HepG2 (cell line): ENCODE data around the gene FFAR4. TPM values are rescaled to one million over a fixed set of nuclear protein-coding genes. Genes with fewer than 3 reads are reported as not detected.
A peak's percentile ranks its signal among the peaks of the same experiment; 100 is the strongest.

Experiments
- CBX2 ChIP-seq, 2 experiments: fragments of 200-600 bp in 1 of 2; sonication (generic); formaldehyde crosslinking in 1 of 2; IDR thresholded peaks; 2 replicates each; pipeline versions ENCODE4 v1.7.0 to v1.8.1; 2018 to 2022; ENCODE audit warnings: low read depth in 2 of 2, low read length in 1 of 2, mild to moderate bottlenecking in 1 of 2, missing genetic modification reagents in 1 of 2
- CHD4 ChIP-seq: fragments of 200-600 bp; sonication (generic); IDR thresholded peaks from 2 replicates; pipeline ENCODE4 v1.7.0; 2017; ENCODE audit warnings: mild to moderate bottlenecking, low read length, borderline replicate concordance
- DBP ChIP-seq: sonication (generic); formaldehyde crosslinking; IDR thresholded peaks from 2 replicates; pipeline ENCODE4 v1.4.0; 2020; ENCODE audit warnings: missing genetic modification reagents; ENCODE audit errors: not compliant biosample characterization
- EEA1 ChIP-seq: sonication (generic); formaldehyde crosslinking; IDR thresholded peaks from 2 replicates; pipeline ENCODE4 v1.5.1; 2020; ENCODE audit warnings: mild to moderate bottlenecking, missing genetic modification reagents, borderline replicate concordance
- GFI1 ChIP-seq: sonication (generic); formaldehyde crosslinking; IDR thresholded peaks from 2 replicates; pipeline ENCODE4 v1.5.0; 2020; ENCODE audit warnings: missing genetic modification reagents, mild to moderate bottlenecking, borderline replicate concordance
- HDAC2 ChIP-seq: sonication (generic); formaldehyde crosslinking; IDR thresholded peaks from 2 replicates; pipeline ENCODE4 v1.4.0; 2020; ENCODE audit warnings: missing genetic modification reagents
- HIC2 ChIP-seq: sonication (generic); formaldehyde crosslinking; IDR thresholded peaks from 2 replicates; pipeline ENCODE4 v1.9.0; 2022; ENCODE audit warnings: low read depth, missing genetic modification reagents
- MEIS2 ChIP-seq: sonication (generic); formaldehyde crosslinking; IDR thresholded peaks from 2 replicates; pipeline ENCODE4 v1.9.0; 2021; ENCODE audit warnings: mild to moderate bottlenecking, missing genetic modification reagents
- MTF1 ChIP-seq: sonication (generic); formaldehyde crosslinking; IDR thresholded peaks from 2 replicates; pipeline ENCODE4 v1.5.0; 2020; ENCODE audit warnings: missing genetic modification reagents
- RBAK ChIP-seq: sonication (generic); formaldehyde crosslinking; IDR thresholded peaks from 2 replicates; pipeline ENCODE4 v1.5.1; 2020; ENCODE audit warnings: mild to moderate bottlenecking, missing genetic modification reagents
- SMC3 ChIP-seq: IDR thresholded peaks from 2 replicates; pipeline ENCODE4 v1.6.1; 2011; ENCODE audit warnings: low read length, improper control_type of control experiment
- SUZ12 ChIP-seq: fragments of 150-350 bp; IDR thresholded peaks from 2 replicates; pipeline ENCODE4 v1.6.1; 2014; ENCODE audit warnings: low read depth, low read length
- TARDBP ChIP-seq: sonication (generic); formaldehyde crosslinking; IDR thresholded peaks from 2 replicates; pipeline ENCODE4 v1.8.0; 2022; ENCODE audit warnings: mild to moderate bottlenecking, missing genetic modification reagents
- TCF12 ChIP-seq, 2 experiments: fragments of 450-650 bp in 1 of 2; sonication (generic) in 1 of 2; formaldehyde crosslinking in 1 of 2; IDR thresholded peaks; 2 replicates each; pipeline versions ENCODE4 v1.6.1 to v1.8.0; 2017 to 2022; ENCODE audit warnings: antibody characterized with exemption in 1 of 2, mild to moderate bottlenecking in 1 of 2, missing genetic modification reagents in 1 of 2, moderate library complexity in 1 of 2
- ZNF3 ChIP-seq: IDR thresholded peaks from 2 replicates; pipeline ENCODE4 v1.7.0; 2017; ENCODE audit warnings: inconsistent platforms
- ZNF562 ChIP-seq: sonication (generic); formaldehyde crosslinking; IDR thresholded peaks from 2 replicates; pipeline ENCODE4 v1.8.0; 2022; ENCODE audit warnings: missing genetic modification reagents, borderline replicate concordance
- ZNF567 ChIP-seq: sonication (generic); formaldehyde crosslinking; IDR thresholded peaks from 2 replicates; pipeline ENCODE4 v1.8.1; 2023; ENCODE audit warnings: mild to moderate bottlenecking, missing genetic modification reagents, borderline replicate concordance
- ZNF577 ChIP-seq: sonication (generic); formaldehyde crosslinking; IDR thresholded peaks from 2 replicates; pipeline ENCODE4 v1.4.0; 2020; ENCODE audit warnings: mild to moderate bottlenecking, low read depth, missing genetic modification reagents, borderline replicate concordance
- ZNF639 ChIP-seq: conservative IDR thresholded peaks from 2 replicates; pipeline ENCODE4 v1.6.1; 2018; ENCODE audit warnings: missing genetic modification reagents
- ZNF720 ChIP-seq: sonication (generic); formaldehyde crosslinking; IDR thresholded peaks from 2 replicates; pipeline ENCODE4 v1.4.0; 2020; ENCODE audit warnings: missing genetic modification reagents
- ZNF747 ChIP-seq: sonication (generic); formaldehyde crosslinking; IDR thresholded peaks from 2 replicates; pipeline ENCODE4 v1.8.1; 2023; ENCODE audit warnings: missing genetic modification reagents, mild to moderate bottlenecking, borderline replicate concordance
- ZNF777 ChIP-seq: sonication (generic); formaldehyde crosslinking; IDR thresholded peaks from 2 replicates; pipeline ENCODE4 v1.4.0; 2020; ENCODE audit warnings: missing genetic modification reagents
- ZNF839 ChIP-seq: sonication (generic); formaldehyde crosslinking; IDR thresholded peaks from 2 replicates; pipeline ENCODE4 v1.4.0; 2020; ENCODE audit warnings: missing genetic modification reagents, mild to moderate bottlenecking, borderline replicate concordance
- ZSCAN5A ChIP-seq: sonication (generic); formaldehyde crosslinking; IDR thresholded peaks from 2 replicates; pipeline ENCODE4 v1.8.0; 2022; ENCODE audit warnings: mild to moderate bottlenecking, missing genetic modification reagents, borderline replicate concordance
- polyA plus RNA-seq, 8 experiments: library from polyadenylated mRNA; depleted of rRNA in 3 of 8; stranded (reverse) in 7 of 8; unstranded in 1 of 8; fragments of >200 nt; fragmentation: Illumina TruSeq in 4 of 8; extraction: Trizol in 4 of 8; gene quantifications; 2 replicates each; pipeline versions ENCODE4 v1.2.1 to v1.2.3, GENCODE V29; 2011 to 2016; ENCODE audit warnings: low read depth in 4 of 8, missing spikeins in 1 of 8, mixed read lengths in 1 of 8; ENCODE audit not compliant: insufficient read depth in 1 of 8
- total RNA-seq, 5 experiments: library from RNA; depleted of rRNA; stranded (reverse); fragments of >200 nt; fragmentation: Illumina TruSeq; extraction: Trizol; gene quantifications; 2 replicates each; pipeline ENCODE4 v1.2.3, GENCODE V29; 2016; ENCODE audit warnings: low read depth in 1 of 5

The FFAR4 gene
- total and polyA plus RNA-seq, 2 of the 13 experiments (the other 11 are each of a cell fraction or from before 2014, with no cell fraction given): 0.09 TPM; not detected in 1

- no peak for TF ChIP-seq ZNF562 (CRISPR knock-in tag)
- 0 out of 2 replicates have a peak, but pooled peaks have one; percentile 41 for TF ChIP-seq CHD4
- TF ChIP-seq MEIS2: peak; percentile 65; the same call in 1 of the 2 replicates
- TF ChIP-seq ZNF567: peak; percentile 85
- TF ChIP-seq TARDBP: peak; percentile 16; the same call in 1 of the 2 replicates
- no peak for TF ChIP-seq SMC3
- TF ChIP-seq ZNF747 (CRISPR knock-in tag): peak; percentile 76; the same call in 1 of the 2 replicates
- no peak for TF ChIP-seq ZNF720 (CRISPR knock-in tag)
- TF ChIP-seq RBAK: no peak
- TF ChIP-seq ZNF577 (CRISPR knock-in tag): no peak
- no peak for TF ChIP-seq ZNF777
- no peak; the same call in 1 of the 2 replicates for TF ChIP-seq EEA1 (CRISPR knock-in tag)
- no peak for TF ChIP-seq ZNF639 (CRISPR knock-in tag)
- TF ChIP-seq ZNF839 (CRISPR knock-in tag): 0 out of 2 replicates have a peak, but pooled peaks have one; percentile 33
- peak; percentile 28 for TF ChIP-seq DBP (CRISPR knock-in tag)
- no peak for TF ChIP-seq CBX2 (IDR thresholded peaks at IDR 0.05; ENCODE audit: low read depth, low read length)
- 0 out of 2 replicates have a peak, but pooled peaks have one; percentile 31 for TF ChIP-seq CBX2 (CRISPR knock-in tag; IDR thresholded peaks at IDR 0.05; ENCODE audit: low read depth)
- no peak for TF ChIP-seq ZSCAN5A (CRISPR knock-in tag)
- TF ChIP-seq HIC2 (CRISPR knock-in tag): peak; percentile 95
- no peak for TF ChIP-seq TCF12 (IDR thresholded peaks at IDR 0.05)
- peak; percentile 63; the same call in 1 of the 2 replicates for TF ChIP-seq TCF12 (CRISPR knock-in tag; IDR thresholded peaks at IDR 0.05)
- peak; percentile 48; the same call in 1 of the 2 replicates for TF ChIP-seq GFI1
- 0 out of 2 replicates have a peak, but pooled peaks have one; percentile 27 for TF ChIP-seq MTF1
- no peak for TF ChIP-seq SUZ12
- TF ChIP-seq HDAC2: no peak; the same call in 1 of the 2 replicates
- no peak for TF ChIP-seq ZNF3 (CRISPR knock-in tag)
These were observed 34.8 kb downstream of the FFAR4 start, which contains the start of gene RBP4 (continued) for GRCh38 chr10:93601146-93601773.
